OCI-LY7 (cell line): ENCODE measurements around the gene POLRMT.

Source experiments
- CTCF ChIP-seq: fragments of 200-600 bp; sonication (generic); conservative IDR thresholded peaks from 2 replicates; pipeline ENCODE4 v1.5.1; 2014; ENCODE audit warnings: mild to moderate bottlenecking, antibody characterized with exemption, low read length, moderate library complexity, mixed read lengths
- EZH2phosphoT487 ChIP-seq: fragments of 200-600 bp; sonication (generic); IDR thresholded peaks from 2 replicates; pipeline ENCODE4 v1.6.1; 2018; ENCODE audit warnings: low read depth, borderline replicate concordance, mild to moderate bottlenecking, mixed run types, antibody characterized with exemption, low read length, moderate library complexity, mixed read lengths

- TF ChIP-seq CTCF (no peak), EZH2phosphoT487 (no peak)
These were observed 13.9 kb downstream of the POLRMT start for GRCh38 chr19:619286-620002.
